Type B pancreatic cell (in vitro differentiated cells): ENCODE results near the gene OPN4. TPM values are rescaled to one million over a fixed set of nuclear protein-coding genes. Genes with fewer than 3 reads are reported as not detected.

ENCODE experiments used
- DNase-seq: peaks from one replicate; pipeline ENCODE4 v3.0.0; 2021; ENCODE audit warnings: mixed read lengths; ENCODE audit not compliant: unreplicated experiment; ENCODE audit errors: extremely low spot score
- H3K27ac Mint-ChIP-seq: 2 replicates; pipeline ENCODE4 v1.8.0; 2021; ENCODE audit warnings: mild to moderate bottlenecking, mixed read lengths
- H3K27me3 Mint-ChIP-seq: 2 replicates; pipeline ENCODE4 v1.8.0; 2021; ENCODE audit warnings: mixed read lengths
- H3K36me3 Mint-ChIP-seq: 2 replicates; pipeline ENCODE4 v1.8.0; 2021; ENCODE audit warnings: mixed read lengths
- H3K4me1 Mint-ChIP-seq: one replicate; pipeline ENCODE4 v1.8.0; 2021; ENCODE audit warnings: mixed read lengths; ENCODE audit not compliant: unreplicated experiment
- H3K4me3 Mint-ChIP-seq: 2 replicates; pipeline ENCODE4 v1.8.0; 2021; ENCODE audit warnings: mild to moderate bottlenecking, mixed read lengths
- H3K9me3 Mint-ChIP-seq: 2 replicates; pipeline ENCODE4 v1.8.0; 2021; ENCODE audit warnings: mixed read lengths
- long read RNA-seq: library from polyadenylated mRNA; unstranded; transcript quantifications from one replicate; pipeline ENCODE4 v2.0.0, GENCODE V29; 2020
- total RNA-seq: library from RNA; stranded (reverse); gene quantifications from 2 replicates; pipeline ENCODE4 v1.2.1, GENCODE V29; 2021; ENCODE audit warnings: low replicate concordance
- TF ChIP-seq, protein P1 (sequence below): fragments of 200-600 bp; sonication (generic); conservative IDR thresholded peaks from 2 replicates; pipeline ENCODE4 v1.5.0; 2021; ENCODE audit warnings: antibody characterized with exemption, mild to moderate bottlenecking

The OPN4 gene, protein sequence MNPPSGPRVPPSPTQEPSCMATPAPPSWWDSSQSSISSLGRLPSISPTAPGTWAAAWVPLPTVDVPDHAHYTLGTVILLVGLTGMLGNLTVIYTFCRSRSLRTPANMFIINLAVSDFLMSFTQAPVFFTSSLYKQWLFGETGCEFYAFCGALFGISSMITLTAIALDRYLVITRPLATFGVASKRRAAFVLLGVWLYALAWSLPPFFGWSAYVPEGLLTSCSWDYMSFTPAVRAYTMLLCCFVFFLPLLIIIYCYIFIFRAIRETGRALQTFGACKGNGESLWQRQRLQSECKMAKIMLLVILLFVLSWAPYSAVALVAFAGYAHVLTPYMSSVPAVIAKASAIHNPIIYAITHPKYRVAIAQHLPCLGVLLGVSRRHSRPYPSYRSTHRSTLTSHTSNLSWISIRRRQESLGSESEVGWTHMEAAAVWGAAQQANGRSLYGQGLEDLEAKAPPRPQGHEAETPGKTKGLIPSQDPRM
- total RNA-seq, result not detected in 2 replicates
- long read RNA-seq, result 0 reads

DNA sequence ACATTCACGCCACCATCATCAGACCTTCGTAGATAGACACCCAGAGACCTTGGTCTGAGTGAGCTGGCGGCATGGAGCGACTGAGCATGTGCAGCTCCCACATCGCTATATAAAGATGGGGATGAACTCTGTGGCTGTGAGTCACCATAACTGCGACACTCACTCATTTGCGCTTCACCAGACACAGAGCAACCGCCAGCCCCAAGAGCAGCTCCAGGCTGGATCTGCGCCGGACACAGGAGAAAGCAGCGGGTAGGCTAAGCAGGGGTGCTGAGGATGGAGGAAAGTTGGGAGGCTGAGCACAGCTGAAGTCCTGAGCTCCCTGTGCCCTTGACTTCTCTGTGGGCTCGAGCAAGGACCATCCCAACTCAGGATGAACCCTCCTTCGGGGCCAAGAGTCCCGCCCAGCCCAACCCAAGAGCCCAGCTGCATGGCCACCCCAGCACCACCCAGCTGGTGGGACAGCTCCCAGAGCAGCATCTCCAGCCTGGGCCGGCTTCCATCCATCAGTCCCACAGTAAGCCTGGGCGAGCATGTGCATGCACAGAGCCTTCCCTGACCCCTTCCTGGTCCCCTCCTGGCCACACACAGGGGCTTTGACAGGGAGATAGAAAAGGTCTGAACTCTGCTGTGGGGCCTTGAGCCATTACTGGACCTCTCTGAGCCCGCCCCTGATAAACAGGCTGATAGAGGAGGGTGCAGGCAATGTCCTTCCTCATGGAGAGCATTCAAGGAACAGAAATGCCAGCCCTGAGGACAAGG lies at the start of gene OPN4:
Gene OPN4, plus strand, starts transcription at position 137 of the 762 bp plus-strand sequence. Its CDS starts 237 bp downstream, at position 374.
- DNase-seq, result no peak
- Mint-ChIP-seq H3K4me1 (peaks cover 7% of the 10 kb centered on the region), H3K27me3 (peaks cover 3% of the 10 kb centered on the region), H3K4me3 (no peak within 1 kb of the TSS), H3K9me3 (no peaks in the 10 kb centered on the region), H3K36me3 (no peaks in the 10 kb centered on the region), H3K27ac (no peak within 1 kb of the TSS)
- TF ChIP-seq, protein P1, sequence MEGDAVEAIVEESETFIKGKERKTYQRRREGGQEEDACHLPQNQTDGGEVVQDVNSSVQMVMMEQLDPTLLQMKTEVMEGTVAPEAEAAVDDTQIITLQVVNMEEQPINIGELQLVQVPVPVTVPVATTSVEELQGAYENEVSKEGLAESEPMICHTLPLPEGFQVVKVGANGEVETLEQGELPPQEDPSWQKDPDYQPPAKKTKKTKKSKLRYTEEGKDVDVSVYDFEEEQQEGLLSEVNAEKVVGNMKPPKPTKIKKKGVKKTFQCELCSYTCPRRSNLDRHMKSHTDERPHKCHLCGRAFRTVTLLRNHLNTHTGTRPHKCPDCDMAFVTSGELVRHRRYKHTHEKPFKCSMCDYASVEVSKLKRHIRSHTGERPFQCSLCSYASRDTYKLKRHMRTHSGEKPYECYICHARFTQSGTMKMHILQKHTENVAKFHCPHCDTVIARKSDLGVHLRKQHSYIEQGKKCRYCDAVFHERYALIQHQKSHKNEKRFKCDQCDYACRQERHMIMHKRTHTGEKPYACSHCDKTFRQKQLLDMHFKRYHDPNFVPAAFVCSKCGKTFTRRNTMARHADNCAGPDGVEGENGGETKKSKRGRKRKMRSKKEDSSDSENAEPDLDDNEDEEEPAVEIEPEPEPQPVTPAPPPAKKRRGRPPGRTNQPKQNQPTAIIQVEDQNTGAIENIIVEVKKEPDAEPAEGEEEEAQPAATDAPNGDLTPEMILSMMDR, result no peak

DNA sequence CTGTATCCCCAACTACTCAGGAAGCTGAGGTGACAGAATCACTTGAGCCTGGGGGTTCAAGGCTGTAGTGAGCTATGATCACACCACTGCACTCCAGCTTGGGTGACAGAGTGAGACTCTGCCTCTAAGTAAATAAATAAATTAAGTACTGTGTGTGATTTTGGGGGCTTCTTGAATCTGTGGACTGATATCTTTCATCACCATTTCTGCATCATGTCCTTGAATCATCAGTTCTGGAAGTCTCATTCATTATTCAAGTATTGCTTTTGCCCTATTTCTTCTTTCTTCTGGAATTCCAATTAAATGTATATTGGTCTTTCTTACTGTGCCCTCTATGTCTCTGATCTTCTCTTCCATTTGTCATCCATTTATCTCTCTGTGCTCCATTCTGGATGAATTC lies 46.7 kb upstream of the OPN4 start:
- Mint-ChIP-seq H3K27me3 (no peaks in the 10 kb centered on the region), H3K36me3 (no peaks in the 10 kb centered on the region), H3K4me1 (no peaks in the 10 kb centered on the region), H3K27ac (no peak overlapping the region), H3K9me3 (no peaks in the 10 kb centered on the region), H3K4me3 (no peak overlapping the region)
- TF ChIP-seq, protein P1, result no peak
- DNase-seq, result no peak

DNA sequence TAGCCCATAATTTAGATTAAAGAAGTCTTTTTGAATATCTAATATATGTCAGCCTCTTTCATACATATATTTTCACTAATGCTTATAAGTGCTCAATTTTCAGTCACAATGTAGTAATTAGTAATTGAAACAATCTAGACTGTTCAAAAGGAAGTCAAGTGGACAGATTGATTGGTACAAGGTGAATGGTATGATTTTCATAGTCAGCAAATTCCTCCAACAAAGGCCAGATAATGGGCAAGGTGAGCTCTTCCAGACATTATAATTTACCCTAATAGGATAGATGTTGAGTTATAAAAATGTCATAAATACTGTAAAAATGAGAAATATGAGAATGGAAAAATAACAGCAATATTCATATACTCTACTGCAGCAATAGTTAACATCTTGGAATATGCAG lies 44.4 kb upstream of the OPN4 start:
- Mint-ChIP-seq H3K27ac (no peak overlapping the region), H3K9me3 (no peaks in the 10 kb centered on the region), H3K4me3 (no peak overlapping the region), H3K4me1 (peaks cover 4% of the 10 kb centered on the region), H3K27me3 (no peaks in the 10 kb centered on the region), H3K36me3 (no peaks in the 10 kb centered on the region)
- no peak for DNase-seq
- TF ChIP-seq, protein P1, result no peak

DNA sequence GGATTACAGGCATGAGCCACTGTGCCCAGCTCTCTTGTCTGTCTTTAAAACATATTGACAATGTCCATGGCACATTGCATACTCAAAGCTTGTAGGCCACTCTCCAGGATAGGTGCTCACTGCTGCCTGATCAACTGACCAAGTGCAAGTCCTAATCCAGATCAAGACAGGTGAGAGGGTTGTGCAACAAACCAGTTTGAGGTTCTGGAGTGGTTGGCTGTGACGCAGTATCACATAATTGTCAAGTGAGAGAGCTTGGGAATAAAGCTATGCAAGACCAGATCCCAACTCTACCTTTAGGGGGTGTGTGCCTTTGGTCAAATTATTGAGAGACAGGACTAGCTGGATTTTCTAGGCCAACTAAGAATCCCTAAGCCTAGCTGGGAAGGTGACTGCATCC lies 43.0 kb upstream of the OPN4 start:
- H3K4me1 Mint-ChIP-seq, result peaks cover 4% of the 10 kb centered on the region
- TF ChIP-seq, protein P1, result no peak
- no peaks in the 10 kb centered on the region for H3K27me3 Mint-ChIP-seq
- H3K27ac Mint-ChIP-seq, result no peak overlapping the region
- DNase-seq, result no peak
- H3K9me3 Mint-ChIP-seq, result peaks cover 3% of the 10 kb centered on the region
- no peaks in the 10 kb centered on the region for H3K36me3 Mint-ChIP-seq
- no peak overlapping the region for H3K4me3 Mint-ChIP-seq

DNA sequence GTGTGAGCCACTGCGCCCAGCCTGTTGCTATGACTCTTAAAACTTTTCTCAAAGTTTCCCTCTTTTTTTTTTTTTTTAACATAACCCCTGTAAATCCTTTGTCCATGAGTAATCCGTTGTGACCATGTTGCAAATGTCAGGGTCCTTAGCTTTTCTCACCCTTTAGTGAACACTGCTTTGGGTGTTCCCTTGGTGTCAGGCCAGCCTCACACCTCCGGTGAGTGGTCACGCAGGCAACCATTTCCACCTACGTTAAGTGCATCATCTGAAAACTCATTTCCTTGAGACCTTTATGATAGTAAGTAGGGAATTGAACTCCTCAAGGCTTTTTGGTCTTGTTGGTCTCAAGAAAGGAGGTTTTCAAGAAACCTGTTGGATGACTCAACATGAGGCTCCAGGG lies 41.3 kb upstream of the OPN4 start:
- TF ChIP-seq, protein P1, result no peak
- Mint-ChIP-seq H3K27ac (no peak overlapping the region), H3K4me3 (no peak overlapping the region), H3K9me3 (peaks cover 3% of the 10 kb centered on the region), H3K36me3 (no peaks in the 10 kb centered on the region), H3K4me1 (peaks cover 4% of the 10 kb centered on the region), H3K27me3 (no peaks in the 10 kb centered on the region)
- no peak for DNase-seq
